HEK293 (cell line): ENCODE measurements around the gene OR1Q1.

ENCODE experiments used
- CTCF ChIA-PET: fragments of 350-600 bp; formaldehyde crosslinking; extraction: SDS; loops from one replicate; lab custom pipeline; 2021; ENCODE audit warnings: antibody characterized with exemption; lab: Yijun Ruan, JAX
- POLR2A ChIA-PET: fragments of 300-600 bp; formaldehyde crosslinking; extraction: SDS; loops from one replicate; lab custom pipeline; 2020; ENCODE audit warnings: antibody characterized with exemption, inconsistent platforms; lab: Yijun Ruan, JAX
- H3K27ac ChIP-seq: fragments of 200-500 bp; sonication (Bioruptor generic); 2 replicates; pipeline ENCODE4 v1.5.1; 2014; ENCODE audit warnings: low read depth, low read length, control low read depth, inconsistent platforms; ENCODE audit errors: extremely low read depth
- H3K36me3 ChIP-seq, 2 experiments: fragments of 200-500 bp in 1 of 2; sonication (Bioruptor generic) in 1 of 2; 1 replicate in 1 of 2; 2 replicates in 1 of 2; pipeline ENCODE4 v1.5.1; 2014 to 2017; ENCODE audit warnings: inconsistent platforms in 2 of 2, low read length in 2 of 2; ENCODE audit not compliant: control insufficient read depth in 2 of 2, insufficient read depth in 1 of 2
- H3K4me1 ChIP-seq: fragments of 200-500 bp; sonication (Bioruptor generic); 2 replicates; pipeline ENCODE4 v1.5.1; 2014; ENCODE audit warnings: mild to moderate bottlenecking, low read length, inconsistent platforms; ENCODE audit not compliant: control insufficient read depth, insufficient read depth
- H3K4me3 ChIP-seq: 2 replicates; pipeline ENCODE4 v1.5.1; 2011; ENCODE audit warnings: low read depth, mild to moderate bottlenecking, control low read depth, low read length, moderate library complexity
- H3K9me3 ChIP-seq: fragments of 200-500 bp; sonication (Bioruptor generic); 2 replicates; pipeline ENCODE4 v1.5.1; 2014; ENCODE audit warnings: low read depth, low read length, inconsistent platforms; ENCODE audit not compliant: control insufficient read depth, insufficient read depth
- OVOL3 ChIP-seq: fragments of 450-650 bp; formaldehyde crosslinking; IDR thresholded peaks from 2 replicates; pipeline ENCODE4 v1.5.1; 2016; ENCODE audit warnings: missing biosample characterization, missing genetic modification characterization
- RBAK ChIP-seq: fragments of 450-650 bp; formaldehyde crosslinking; IDR thresholded peaks from 2 replicates; pipeline ENCODE4 v1.5.1; 2016; ENCODE audit warnings: missing biosample characterization, missing genetic modification characterization
- WT1 ChIP-seq: fragments of 450-650 bp; formaldehyde crosslinking; IDR thresholded peaks from 2 replicates; pipeline ENCODE4 v1.5.1; 2016; ENCODE audit warnings: missing biosample characterization, missing genetic modification characterization
- ZBTB48 ChIP-seq: fragments of 450-650 bp; formaldehyde crosslinking; IDR thresholded peaks from 2 replicates; pipeline ENCODE4 v1.5.1; 2016; ENCODE audit warnings: missing biosample characterization, missing genetic modification characterization
- ZBTB7A ChIP-seq: fragments of 450-650 bp; formaldehyde crosslinking; IDR thresholded peaks from 2 replicates; pipeline ENCODE4 v1.5.1; 2016; ENCODE audit warnings: low read depth, missing biosample characterization, missing genetic modification characterization
- ZFHX2 ChIP-seq: fragments of 450-650 bp; formaldehyde crosslinking; conservative IDR thresholded peaks from 2 replicates; pipeline ENCODE4 v1.5.1; 2016; ENCODE audit warnings: missing biosample characterization, missing genetic modification characterization
- ZFP69B ChIP-seq: fragments of 450-650 bp; formaldehyde crosslinking; IDR thresholded peaks from 2 replicates; pipeline ENCODE4 v1.5.1; 2016; ENCODE audit warnings: missing biosample characterization, missing genetic modification characterization
- ZNF366 ChIP-seq: fragments of 450-650 bp; formaldehyde crosslinking; conservative IDR thresholded peaks from 2 replicates; pipeline ENCODE4 v1.5.1; 2016; ENCODE audit warnings: missing biosample characterization, missing genetic modification characterization
- ZNF404 ChIP-seq: fragments of 450-650 bp; formaldehyde crosslinking; IDR thresholded peaks from 2 replicates; pipeline ENCODE4 v1.5.1; 2017; ENCODE audit warnings: missing biosample characterization, missing genetic modification characterization
- ZNF529 ChIP-seq: fragments of 450-650 bp; formaldehyde crosslinking; IDR thresholded peaks from 2 replicates; pipeline ENCODE4 v1.5.1; 2017; ENCODE audit warnings: missing genetic modification characterization, missing biosample characterization; ENCODE audit not compliant: insufficient replicate concordance
- ZNF544 ChIP-seq: fragments of 450-650 bp; formaldehyde crosslinking; IDR thresholded peaks from 2 replicates; pipeline ENCODE4 v1.5.0; 2017; ENCODE audit warnings: missing biosample characterization, missing genetic modification characterization
- ZNF777 ChIP-seq: fragments of 450-650 bp; formaldehyde crosslinking; IDR thresholded peaks from 2 replicates; pipeline ENCODE4 v1.5.1; 2017; ENCODE audit warnings: missing biosample characterization, missing genetic modification characterization, borderline replicate concordance
- ZSCAN23 ChIP-seq: fragments of 450-650 bp; formaldehyde crosslinking; IDR thresholded peaks from 2 replicates; pipeline ENCODE4 v1.5.1; 2016; ENCODE audit warnings: missing biosample characterization, missing genetic modification characterization
- ZSCAN4 ChIP-seq: fragments of 450-650 bp; formaldehyde crosslinking; IDR thresholded peaks from 2 replicates; pipeline ENCODE4 v1.5.1; 2017; ENCODE audit warnings: missing biosample characterization, missing genetic modification characterization
- TF ChIP-seq, protein P1 (sequence below): fragments of 450-650 bp; formaldehyde crosslinking; conservative IDR thresholded peaks from 2 replicates; pipeline ENCODE4 v1.5.1; 2016; ENCODE audit warnings: low read depth, missing biosample characterization, missing genetic modification characterization
- TF ChIP-seq, protein P2 (sequence below): fragments of 450-650 bp; formaldehyde crosslinking; IDR thresholded peaks from 2 replicates; pipeline ENCODE4 v1.5.1; 2016; ENCODE audit warnings: missing biosample characterization, missing genetic modification characterization, borderline replicate concordance
- TF ChIP-seq, protein P3 (sequence below): fragments of 450-650 bp; formaldehyde crosslinking; IDR thresholded peaks from 2 replicates; pipeline ENCODE4 v1.5.1; 2016; ENCODE audit warnings: missing biosample characterization, missing genetic modification characterization
- TF ChIP-seq, protein P4 (sequence below): fragments of 450-650 bp; formaldehyde crosslinking; IDR thresholded peaks from 2 replicates; pipeline ENCODE4 v1.5.1; 2016; ENCODE audit warnings: missing biosample characterization, missing genetic modification characterization
- TF ChIP-seq, protein P5 (sequence below): fragments of 450-650 bp; formaldehyde crosslinking; IDR thresholded peaks from 2 replicates; pipeline ENCODE4 v1.5.1; 2016; ENCODE audit warnings: missing biosample characterization, missing genetic modification characterization

OR1Q1 gene

GRCh38 chr9:122567901-122568300, 46.6 kb upstream of the OR1Q1 start:
- Histone ChIP-seq H3K4me1 (no peaks in the 10 kb centered on the region), H3K9me3 (no peaks in the 10 kb centered on the region), H3K4me3 (no peak overlapping the region), H3K36me3 (no peaks in the 10 kb centered on the region), H3K27ac (no peak overlapping the region)
- TF ChIP-seq ZNF366 (tag by site-specific recombination) (no peak), OVOL3 (tag by site-specific recombination) (no peak), ZNF529 (no peak), ZNF404 (no peak)
- CTCF ChIA-PET: no interaction called here
- POLR2A ChIA-PET: no interaction called here

DNA sequence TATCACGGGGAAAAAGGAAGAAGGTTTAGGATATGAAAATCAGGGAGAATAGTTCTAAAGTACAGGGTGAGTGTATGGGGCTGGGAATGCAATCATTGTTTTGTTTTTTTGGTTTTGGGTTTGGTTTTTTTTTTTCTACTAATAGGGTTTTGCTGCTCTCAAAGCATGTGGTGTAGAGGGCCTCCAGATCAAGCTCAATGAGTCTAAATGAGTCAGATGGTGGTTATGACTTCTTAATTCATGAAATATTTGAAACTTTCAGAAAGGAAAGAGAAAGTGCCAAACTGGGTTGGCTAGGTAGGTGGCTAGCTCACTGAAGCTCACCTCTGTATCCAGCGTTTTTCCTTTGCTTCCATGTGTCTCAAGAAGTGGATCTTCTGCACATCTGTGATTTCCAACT, 42.1 kb upstream of the OR1Q1 start:
- POLR2A ChIA-PET: no interaction called here
- Histone ChIP-seq H3K36me3 (no peaks in the 10 kb centered on the region), H3K27ac (no peak overlapping the region), H3K9me3 (no peaks in the 10 kb centered on the region), H3K4me3 (no peak overlapping the region), H3K4me1 (no peaks in the 10 kb centered on the region)
- TF ChIP-seq ZBTB7A (tag by site-specific recombination) (no peak), ZSCAN23 (tag by site-specific recombination) (no peak), RBAK (tag by site-specific recombination) (no peak), ZNF404 (no peak), ZNF544 (tag by site-specific recombination) (no peak), ZNF777 (tag by site-specific recombination) (no peak), ZFHX2 (tag by site-specific recombination) (no peak), ZFP69B (tag by site-specific recombination) (no peak), ZBTB48 (tag by site-specific recombination) (no peak), WT1 (no peak), ZSCAN4 (tag by site-specific recombination) (no peak)
- TF ChIP-seq, protein P1, sequence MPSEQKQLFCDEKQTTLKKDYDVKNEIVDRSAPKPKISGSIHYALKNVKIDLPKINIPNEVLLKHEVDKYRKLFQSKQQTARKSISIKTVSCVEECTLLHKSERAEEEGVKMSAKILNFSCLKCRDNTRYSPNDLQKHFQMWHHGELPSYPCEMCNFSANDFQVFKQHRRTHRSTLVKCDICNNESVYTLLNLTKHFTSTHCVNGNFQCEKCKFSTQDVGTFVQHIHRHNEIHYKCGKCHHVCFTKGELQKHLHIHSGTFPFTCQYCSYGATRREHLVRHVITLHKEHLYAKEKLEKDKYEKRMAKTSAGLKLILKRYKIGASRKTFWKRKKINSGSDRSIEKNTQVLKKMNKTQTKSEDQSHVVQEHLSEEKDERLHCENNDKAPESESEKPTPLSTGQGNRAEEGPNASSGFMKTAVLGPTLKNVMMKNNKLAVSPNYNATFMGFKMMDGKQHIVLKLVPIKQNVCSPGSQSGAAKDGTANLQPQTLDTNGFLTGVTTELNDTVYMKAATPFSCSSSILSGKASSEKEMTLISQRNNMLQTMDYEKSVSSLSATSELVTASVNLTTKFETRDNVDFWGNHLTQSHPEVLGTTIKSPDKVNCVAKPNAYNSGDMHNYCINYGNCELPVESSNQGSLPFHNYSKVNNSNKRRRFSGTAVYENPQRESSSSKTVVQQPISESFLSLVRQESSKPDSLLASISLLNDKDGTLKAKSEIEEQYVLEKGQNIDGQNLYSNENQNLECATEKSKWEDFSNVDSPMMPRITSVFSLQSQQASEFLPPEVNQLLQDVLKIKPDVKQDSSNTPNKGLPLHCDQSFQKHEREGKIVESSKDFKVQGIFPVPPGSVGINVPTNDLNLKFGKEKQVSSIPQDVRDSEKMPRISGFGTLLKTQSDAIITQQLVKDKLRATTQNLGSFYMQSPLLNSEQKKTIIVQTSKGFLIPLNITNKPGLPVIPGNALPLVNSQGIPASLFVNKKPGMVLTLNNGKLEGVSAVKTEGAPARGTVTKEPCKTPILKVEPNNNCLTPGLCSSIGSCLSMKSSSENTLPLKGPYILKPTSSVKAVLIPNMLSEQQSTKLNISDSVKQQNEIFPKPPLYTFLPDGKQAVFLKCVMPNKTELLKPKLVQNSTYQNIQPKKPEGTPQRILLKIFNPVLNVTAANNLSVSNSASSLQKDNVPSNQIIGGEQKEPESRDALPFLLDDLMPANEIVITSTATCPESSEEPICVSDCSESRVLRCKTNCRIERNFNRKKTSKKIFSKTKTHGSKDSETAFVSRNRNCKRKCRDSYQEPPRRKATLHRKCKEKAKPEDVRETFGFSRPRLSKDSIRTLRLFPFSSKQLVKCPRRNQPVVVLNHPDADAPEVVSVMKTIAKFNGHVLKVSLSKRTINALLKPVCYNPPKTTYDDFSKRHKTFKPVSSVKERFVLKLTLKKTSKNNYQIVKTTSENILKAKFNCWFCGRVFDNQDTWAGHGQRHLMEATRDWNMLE (tag by site-specific recombination): no peak
- TF ChIP-seq, protein P2, sequence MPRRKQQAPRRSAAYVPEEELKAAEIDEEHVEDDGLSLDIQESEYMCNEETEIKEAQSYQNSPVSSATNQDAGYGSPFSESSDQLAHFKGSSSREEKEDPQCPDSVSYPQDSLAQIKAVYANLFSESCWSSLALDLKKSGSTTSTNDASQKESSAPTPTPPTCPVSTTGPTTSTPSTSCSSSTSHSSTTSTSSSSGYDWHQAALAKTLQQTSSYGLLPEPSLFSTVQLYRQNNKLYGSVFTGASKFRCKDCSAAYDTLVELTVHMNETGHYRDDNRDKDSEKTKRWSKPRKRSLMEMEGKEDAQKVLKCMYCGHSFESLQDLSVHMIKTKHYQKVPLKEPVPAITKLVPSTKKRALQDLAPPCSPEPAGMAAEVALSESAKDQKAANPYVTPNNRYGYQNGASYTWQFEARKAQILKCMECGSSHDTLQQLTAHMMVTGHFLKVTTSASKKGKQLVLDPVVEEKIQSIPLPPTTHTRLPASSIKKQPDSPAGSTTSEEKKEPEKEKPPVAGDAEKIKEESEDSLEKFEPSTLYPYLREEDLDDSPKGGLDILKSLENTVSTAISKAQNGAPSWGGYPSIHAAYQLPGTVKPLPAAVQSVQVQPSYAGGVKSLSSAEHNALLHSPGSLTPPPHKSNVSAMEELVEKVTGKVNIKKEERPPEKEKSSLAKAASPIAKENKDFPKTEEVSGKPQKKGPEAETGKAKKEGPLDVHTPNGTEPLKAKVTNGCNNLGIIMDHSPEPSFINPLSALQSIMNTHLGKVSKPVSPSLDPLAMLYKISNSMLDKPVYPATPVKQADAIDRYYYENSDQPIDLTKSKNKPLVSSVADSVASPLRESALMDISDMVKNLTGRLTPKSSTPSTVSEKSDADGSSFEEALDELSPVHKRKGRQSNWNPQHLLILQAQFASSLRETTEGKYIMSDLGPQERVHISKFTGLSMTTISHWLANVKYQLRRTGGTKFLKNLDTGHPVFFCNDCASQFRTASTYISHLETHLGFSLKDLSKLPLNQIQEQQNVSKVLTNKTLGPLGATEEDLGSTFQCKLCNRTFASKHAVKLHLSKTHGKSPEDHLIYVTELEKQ: no peak
- TF ChIP-seq, protein P3, sequence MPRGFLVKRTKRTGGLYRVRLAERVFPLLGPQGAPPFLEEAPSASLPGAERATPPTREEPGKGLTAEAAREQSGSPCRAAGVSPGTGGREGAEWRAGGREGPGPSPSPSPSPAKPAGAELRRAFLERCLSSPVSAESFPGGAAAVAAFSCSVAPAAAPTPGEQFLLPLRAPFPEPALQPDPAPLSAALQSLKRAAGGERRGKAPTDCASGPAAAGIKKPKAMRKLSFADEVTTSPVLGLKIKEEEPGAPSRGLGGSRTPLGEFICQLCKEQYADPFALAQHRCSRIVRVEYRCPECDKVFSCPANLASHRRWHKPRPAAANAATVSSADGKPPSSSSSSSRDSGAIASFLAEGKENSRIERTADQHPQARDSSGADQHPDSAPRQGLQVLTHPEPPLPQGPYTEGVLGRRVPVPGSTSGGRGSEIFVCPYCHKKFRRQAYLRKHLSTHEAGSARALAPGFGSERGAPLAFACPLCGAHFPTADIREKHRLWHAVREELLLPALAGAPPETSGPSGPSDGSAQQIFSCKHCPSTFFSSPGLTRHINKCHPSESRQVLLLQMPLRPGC: no peak
- TF ChIP-seq, protein P4, sequence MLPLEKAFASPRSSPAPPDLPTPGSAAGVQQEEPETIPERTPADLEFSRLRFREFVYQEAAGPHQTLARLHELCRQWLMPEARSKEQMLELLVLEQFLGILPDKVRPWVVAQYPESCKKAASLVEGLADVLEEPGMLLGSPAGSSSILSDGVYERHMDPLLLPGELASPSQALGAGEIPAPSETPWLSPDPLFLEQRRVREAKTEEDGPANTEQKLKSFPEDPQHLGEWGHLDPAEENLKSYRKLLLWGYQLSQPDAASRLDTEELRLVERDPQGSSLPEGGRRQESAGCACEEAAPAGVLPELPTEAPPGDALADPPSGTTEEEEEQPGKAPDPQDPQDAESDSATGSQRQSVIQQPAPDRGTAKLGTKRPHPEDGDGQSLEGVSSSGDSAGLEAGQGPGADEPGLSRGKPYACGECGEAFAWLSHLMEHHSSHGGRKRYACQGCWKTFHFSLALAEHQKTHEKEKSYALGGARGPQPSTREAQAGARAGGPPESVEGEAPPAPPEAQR (tag by site-specific recombination): no peak
- TF ChIP-seq, protein P5, sequence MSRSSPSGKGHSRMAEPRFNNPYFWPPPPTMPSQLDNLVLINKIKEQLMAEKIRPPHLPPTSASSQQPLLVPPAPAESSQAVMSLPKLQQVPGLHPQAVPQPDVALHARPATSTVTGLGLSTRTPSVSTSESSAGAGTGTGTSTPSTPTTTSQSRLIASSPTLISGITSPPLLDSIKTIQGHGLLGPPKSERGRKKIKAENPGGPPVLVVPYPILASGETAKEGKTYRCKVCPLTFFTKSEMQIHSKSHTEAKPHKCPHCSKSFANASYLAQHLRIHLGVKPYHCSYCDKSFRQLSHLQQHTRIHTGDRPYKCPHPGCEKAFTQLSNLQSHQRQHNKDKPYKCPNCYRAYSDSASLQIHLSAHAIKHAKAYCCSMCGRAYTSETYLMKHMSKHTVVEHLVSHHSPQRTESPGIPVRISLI (tag by site-specific recombination): no peak
- CTCF ChIA-PET: no interaction called here
